GM20000 (cell line): ENCODE results near the gene ARMC7.

ENCODE experiments used
- DNase-seq: peaks from one replicate; pipeline ENCODE4 v3.0.0; 2012; ENCODE audit warnings: low spot score
- CTCF ChIP-seq: IDR thresholded peaks from 2 replicates; pipeline ENCODE4 v1.5.1; 2012; ENCODE audit warnings: mild to moderate bottlenecking, control low read depth; ENCODE audit errors: extremely low read depth, missing control alignments

The ARMC7 gene

DNA sequence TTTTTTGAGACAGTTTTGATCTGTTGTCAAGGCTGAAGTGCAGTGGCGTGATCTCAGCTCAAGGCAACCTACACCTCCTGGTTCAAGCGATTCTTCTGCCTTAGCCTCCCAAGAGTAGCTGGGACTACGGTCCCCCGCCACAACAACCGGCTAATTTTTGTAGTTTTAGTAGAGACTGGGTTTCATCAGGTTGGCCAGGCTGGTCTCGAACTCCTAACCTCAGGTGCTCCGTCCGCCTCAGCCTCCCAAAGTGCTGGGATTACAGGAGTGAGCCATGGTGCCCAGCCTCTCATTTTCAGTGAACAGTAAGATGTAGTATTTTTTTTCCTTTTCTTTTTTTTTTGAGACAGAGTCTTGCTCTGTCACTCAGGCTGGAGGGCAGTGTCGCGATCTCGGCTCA is 65.2 kb downstream of the ARMC7 start:
- TF ChIP-seq CTCF: no peak
- DNase-seq: no peak

- DNase-seq: no peak
- no peak for TF ChIP-seq CTCF
These were observed 66.9 kb downstream of the ARMC7 start for GRCh38 chr17:75176625-75177024.

GRCh38 chr17:75178453-75178852 is 68.7 kb downstream of the ARMC7 start:
- no peak for DNase-seq
- TF ChIP-seq CTCF: no peak
